Activated CD4-positive, alpha-beta T cell treated with anti-CD3 and anti-CD28 coated beads for 48 hours (primary cell): ENCODE results near the gene PMEPA1.
A peak's percentile ranks its signal among the peaks of the same experiment; 100 is the strongest.

Experiments used
- DNase-seq: peaks from one replicate; pipeline ENCODE4 v3.0.0-alpha.2; 2020

PMEPA1 gene

GRCh38 chr20:57736738-57737347, 27.0 kb upstream of the PMEPA1 start:
- DNase-seq = no peak

- DNase-seq = no peak
Measured at GRCh38 chr20:57735831-57736737, 26.3 kb upstream of the PMEPA1 start.

GRCh38 chr20:57734754-57735153, 24.9 kb upstream of the PMEPA1 start:
- no peak for DNase-seq

- DNase-seq = no peak
Measured at GRCh38 chr20:57732226-57732625, 22.4 kb upstream of the PMEPA1 start.

- DNase-seq = no peak
Measured at GRCh38 chr20:57728762-57729161, 18.9 kb upstream of the PMEPA1 start.

GRCh38 chr20:57727863-57728262, 18.0 kb upstream of the PMEPA1 start:
- no peak for DNase-seq

GRCh38 chr20:57725636-57726035, 15.8 kb upstream of the PMEPA1 start:
- DNase-seq = no peak

- no peak for DNase-seq
Measured at GRCh38 chr20:57724610-57725405, 15.0 kb upstream of the PMEPA1 start.

GRCh38 chr20:57723816-57724215, 14.0 kb upstream of the PMEPA1 start:
- DNase-seq = no peak

- no peak for DNase-seq
Measured at GRCh38 chr20:57719951-57720350, 10.1 kb upstream of the PMEPA1 start.

GRCh38 chr20:57718490-57719009, 8.7 kb upstream of the PMEPA1 start:
- DNase-seq = peak; percentile 96

- no peak for DNase-seq
Measured at GRCh38 chr20:57717797-57718196, 8.0 kb upstream of the PMEPA1 start.

GRCh38 chr20:57716901-57717300, 7.1 kb upstream of the PMEPA1 start:
- DNase-seq = no peak

- no peak for DNase-seq
Measured at GRCh38 chr20:57716202-57716601, 6.4 kb upstream of the PMEPA1 start.

- DNase-seq = no peak
Measured at GRCh38 chr20:57715268-57715904, 5.6 kb upstream of the PMEPA1 start.

- no peak for DNase-seq
Measured at GRCh38 chr20:57714409-57715267, 4.8 kb upstream of the PMEPA1 start.

GRCh38 chr20:57713951-57714350, 4.1 kb upstream of the PMEPA1 start:
- DNase-seq = no peak

GRCh38 chr20:57713505-57713903, 3.7 kb upstream of the PMEPA1 start:
- no peak for DNase-seq

GRCh38 chr20:57712851-57713504, 3.2 kb upstream of the PMEPA1 start:
- no peak for DNase-seq

- DNase-seq = no peak
Measured at GRCh38 chr20:57712341-57712740, 2.5 kb upstream of the PMEPA1 start.

GRCh38 chr20:57711826-57712225, 2.0 kb upstream of the PMEPA1 start:
- DNase-seq = no peak
